ENCODE measurements around the gene TMEM43. TPM values are rescaled to one million over a fixed set of nuclear protein-coding genes. Genes with fewer than 3 reads are reported as not detected.
A peak's percentile ranks its signal among the peaks of the same experiment; 100 is the strongest.

Gene TMEM43
- total RNA-seq, 1 donor from 2014 or later: 79.2 TPM

DNA sequence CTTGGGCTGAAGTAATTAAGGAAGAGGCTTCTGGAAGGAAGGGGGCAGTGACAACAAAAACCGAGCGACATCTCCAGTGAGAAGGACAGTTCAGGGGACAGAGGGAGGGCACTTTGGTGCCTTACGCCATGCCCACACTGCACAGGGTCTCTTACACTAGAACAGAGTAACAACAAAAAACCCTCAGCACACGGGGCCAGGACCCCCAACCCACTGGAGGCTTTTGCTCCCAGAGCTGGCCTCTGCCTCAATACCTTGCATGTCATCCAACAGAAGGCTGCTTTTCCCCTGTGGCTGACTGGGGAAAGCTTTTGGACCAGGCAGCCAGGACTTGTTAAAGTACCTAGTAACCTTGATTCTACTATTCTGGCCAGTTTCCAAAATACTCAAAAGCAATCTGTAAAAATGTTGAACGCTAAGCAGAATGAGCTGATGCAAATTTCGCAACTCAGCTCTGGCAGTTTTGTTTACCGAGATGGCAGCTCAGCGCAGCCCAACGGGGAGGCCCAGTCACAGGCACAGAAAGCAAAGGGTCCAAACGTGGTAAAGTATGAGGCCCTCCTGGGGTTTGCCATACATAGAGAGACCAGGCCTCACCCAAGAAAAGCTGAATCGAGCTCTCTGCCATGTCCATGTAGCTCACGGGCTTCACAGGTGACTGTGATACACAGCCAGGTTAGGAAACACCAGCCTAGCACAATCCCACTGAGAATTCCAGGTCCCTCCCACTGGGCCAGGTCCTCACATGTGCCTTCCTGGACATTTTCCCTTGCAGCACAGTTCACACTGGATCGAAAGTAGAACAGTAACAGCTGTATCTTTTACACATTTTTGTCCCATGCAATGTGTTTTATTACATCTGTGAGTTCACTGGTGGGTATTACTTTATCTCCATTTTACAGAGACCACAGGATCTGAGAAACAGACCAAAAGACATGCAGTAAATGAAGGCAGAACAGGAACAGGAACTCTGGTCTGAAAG is 6.2 kb upstream of the TMEM43 start:
- H3K27me3 ChIP-seq (ENCODE audit: insufficient read depth, low read length): no peaks in the 10 kb centered on the region
- Mint-ChIP-seq H3K27me3 (ENCODE audit: low read depth, unreplicated experiment) (no peaks in the 10 kb centered on the region), H3K4me1 (ENCODE audit: low read depth, unreplicated experiment) (peaks cover 11% of the 10 kb centered on the region), H3K27ac (ENCODE audit: unreplicated experiment) (no peak overlapping the region), H3K4me3 (ENCODE audit: unreplicated experiment) (no peak overlapping the region), H3K9me3 (ENCODE audit: unreplicated experiment) (no peaks in the 10 kb centered on the region), H3K36me3 (ENCODE audit: low read depth, unreplicated experiment) (peaks cover 10% of the 10 kb centered on the region)
- H3K79me2 ChIP-seq (ENCODE audit: insufficient read depth, low read length): peaks cover 5% of the 10 kb centered on the region
- no peak overlapping the region for H2AFZ ChIP-seq (ENCODE audit: low read depth, low read length)
- H4K20me1 ChIP-seq (ENCODE audit: insufficient read depth, low read length): peaks cover 5% of the 10 kb centered on the region
- DNase-seq (ENCODE audit: low read depth): no peak
- no peak overlapping the region for H3K9ac ChIP-seq (ENCODE audit: low read length)
- no peak overlapping the region for H3K4me2 ChIP-seq (ENCODE audit: low read length)
- no peak overlapping the region for H3K27ac ChIP-seq (ENCODE audit: low read depth, low read length)
- no peak for TF ChIP-seq EZH2 (IDR thresholded peaks at IDR 0.05; ENCODE audit: insufficient read depth, low read length)
- TF ChIP-seq, protein P1, sequence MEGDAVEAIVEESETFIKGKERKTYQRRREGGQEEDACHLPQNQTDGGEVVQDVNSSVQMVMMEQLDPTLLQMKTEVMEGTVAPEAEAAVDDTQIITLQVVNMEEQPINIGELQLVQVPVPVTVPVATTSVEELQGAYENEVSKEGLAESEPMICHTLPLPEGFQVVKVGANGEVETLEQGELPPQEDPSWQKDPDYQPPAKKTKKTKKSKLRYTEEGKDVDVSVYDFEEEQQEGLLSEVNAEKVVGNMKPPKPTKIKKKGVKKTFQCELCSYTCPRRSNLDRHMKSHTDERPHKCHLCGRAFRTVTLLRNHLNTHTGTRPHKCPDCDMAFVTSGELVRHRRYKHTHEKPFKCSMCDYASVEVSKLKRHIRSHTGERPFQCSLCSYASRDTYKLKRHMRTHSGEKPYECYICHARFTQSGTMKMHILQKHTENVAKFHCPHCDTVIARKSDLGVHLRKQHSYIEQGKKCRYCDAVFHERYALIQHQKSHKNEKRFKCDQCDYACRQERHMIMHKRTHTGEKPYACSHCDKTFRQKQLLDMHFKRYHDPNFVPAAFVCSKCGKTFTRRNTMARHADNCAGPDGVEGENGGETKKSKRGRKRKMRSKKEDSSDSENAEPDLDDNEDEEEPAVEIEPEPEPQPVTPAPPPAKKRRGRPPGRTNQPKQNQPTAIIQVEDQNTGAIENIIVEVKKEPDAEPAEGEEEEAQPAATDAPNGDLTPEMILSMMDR (IDR thresholded peaks at IDR 0.05; ENCODE audit: insufficient read depth, low read depth, low read length): no peak
- H3K4me3 ChIP-seq (ENCODE audit: insufficient read depth, low read depth, low read length): no peak overlapping the region
- H3K4me1 ChIP-seq (ENCODE audit: insufficient read depth, low read length): peaks cover 3% of the 10 kb centered on the region
- FAIRE-seq: no peak
- no peaks in the 10 kb centered on the region for H3K9me3 ChIP-seq (ENCODE audit: insufficient read depth, low read depth, low read length)
- H3K36me3 ChIP-seq (ENCODE audit: insufficient read depth, low read length): peaks cover 15% of the 10 kb centered on the region

DNA sequence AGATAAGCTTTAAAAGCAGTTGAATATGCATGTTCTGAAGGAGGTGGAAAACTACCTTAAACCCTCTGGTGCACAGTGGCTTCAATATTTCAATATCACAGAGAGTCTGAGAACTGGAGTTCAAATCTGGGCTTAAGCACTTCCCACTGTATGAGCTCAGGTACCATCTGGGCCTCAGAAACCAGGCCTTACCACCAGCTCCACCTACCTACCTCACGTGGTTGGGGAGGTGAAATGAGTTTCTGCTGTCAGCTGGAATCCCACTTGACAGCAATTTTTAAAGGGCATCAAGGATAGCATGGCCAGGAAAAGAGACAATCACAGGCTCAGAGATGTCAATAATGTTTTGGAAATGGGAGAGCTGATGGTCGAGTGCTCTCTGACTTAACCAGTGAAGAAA is 5.2 kb upstream of the TMEM43 start:
- H3K4me3 ChIP-seq (ENCODE audit: insufficient read depth, low read depth, low read length): no peak overlapping the region
- H3K4me1 ChIP-seq (ENCODE audit: insufficient read depth, low read length): peaks cover 8% of the 10 kb centered on the region
- no peak overlapping the region for H3K27ac Mint-ChIP-seq (ENCODE audit: unreplicated experiment)
- TF ChIP-seq, protein P1 (IDR thresholded peaks at IDR 0.05; ENCODE audit: insufficient read depth, low read depth, low read length): no peak
- no peak for TF ChIP-seq EZH2 (IDR thresholded peaks at IDR 0.05; ENCODE audit: insufficient read depth, low read length)
- no peaks in the 10 kb centered on the region for H3K9me3 ChIP-seq (ENCODE audit: insufficient read depth, low read depth, low read length)
- no peak overlapping the region for H2AFZ ChIP-seq (ENCODE audit: low read depth, low read length)
- H3K79me2 ChIP-seq (ENCODE audit: insufficient read depth, low read length): peaks cover 13% of the 10 kb centered on the region
- DNase-seq (ENCODE audit: low read depth) (no peak), FAIRE-seq (no peak)
- H3K9me3 Mint-ChIP-seq (ENCODE audit: unreplicated experiment): no peaks in the 10 kb centered on the region
- peak overlapping the region; percentile 3 for H3K4me3 Mint-ChIP-seq (ENCODE audit: unreplicated experiment)
- no peak overlapping the region for H3K27ac ChIP-seq (ENCODE audit: low read depth, low read length)
- H3K36me3 Mint-ChIP-seq (ENCODE audit: low read depth, unreplicated experiment): peaks cover 10% of the 10 kb centered on the region
- H3K27me3 ChIP-seq (ENCODE audit: insufficient read depth, low read length): no peaks in the 10 kb centered on the region
- H4K20me1 ChIP-seq (ENCODE audit: insufficient read depth, low read length): peaks cover 5% of the 10 kb centered on the region
- peaks cover 14% of the 10 kb centered on the region for H3K36me3 ChIP-seq (ENCODE audit: insufficient read depth, low read length)
- peaks cover 14% of the 10 kb centered on the region for H3K4me1 Mint-ChIP-seq (ENCODE audit: low read depth, unreplicated experiment)
- no peak overlapping the region for H3K4me2 ChIP-seq (ENCODE audit: low read length)
- no peaks in the 10 kb centered on the region for H3K27me3 Mint-ChIP-seq (ENCODE audit: low read depth, unreplicated experiment)
- H3K9ac ChIP-seq (ENCODE audit: low read length): no peak overlapping the region

All from astrocyte (in vitro differentiated cells and primary cell).